ENCODE data around the gene IL17RA. TPM values are rescaled to one million over a fixed set of nuclear protein-coding genes. Genes with fewer than 3 reads are reported as not detected.

Gene IL17RA
- total and polyA plus RNA-seq, 4 donors, result 3.1 to 9.0 (median 4.4) TPM

DNA sequence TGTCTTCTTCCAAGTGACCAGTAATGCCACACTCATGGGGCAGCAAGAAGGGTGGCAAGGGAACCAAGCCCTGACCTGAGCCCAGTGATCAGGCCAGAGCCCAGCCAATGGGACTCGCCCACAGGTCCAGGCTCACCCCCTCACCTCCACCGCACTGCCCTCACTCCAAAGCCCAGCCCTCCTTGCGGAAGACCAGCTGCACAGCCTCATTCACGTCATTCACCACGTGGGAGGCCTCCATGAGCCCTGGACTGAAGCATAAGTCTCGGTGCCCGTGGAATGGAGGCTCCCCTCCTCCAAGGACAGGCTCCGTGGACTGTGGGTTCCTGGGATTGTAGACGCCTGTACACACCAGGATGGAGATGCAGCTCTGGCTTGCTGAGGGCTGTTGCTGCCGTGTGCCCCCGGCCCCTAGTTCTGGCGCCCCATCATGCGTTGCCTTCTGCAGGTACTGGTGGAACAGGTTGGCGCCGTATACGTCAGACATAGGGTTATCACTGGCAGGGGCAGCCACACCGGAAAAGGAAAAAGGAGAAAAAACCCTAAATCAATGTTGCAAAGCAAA is 53.1 kb downstream of the IL17RA start:
- Histone ChIP-seq H3K36me3 (ENCODE audit: control insufficient read depth in 4 of 4, insufficient read depth in 3 of 4, low read depth in 1 of 4, low read length in 3 of 4) (peaks cover 12 to 42% (median 24%) of the 10 kb centered on the region in 4 donors), H3K4me1 (ENCODE audit: control insufficient read depth in 4 of 4, insufficient read depth in 4 of 4, low read length in 3 of 4) (no peaks in the 10 kb centered on the region), H3K4me3 (ENCODE audit: low read depth in 1 of 3, low read length in 3 of 3) (no peak overlapping the region), H3K27me3 (ENCODE audit: control insufficient read depth in 4 of 4, insufficient read depth in 4 of 4, low read length in 3 of 4) (no peaks in the 10 kb centered on the region), H3K9me3 (ENCODE audit: control insufficient read depth in 4 of 4, low read length in 3 of 4) (no peaks in the 10 kb centered on the region), H3K27ac (ENCODE audit: low read depth in 1 of 2, low read length in 2 of 2) (no peak overlapping the region), H3K9ac (ENCODE audit: low read depth in 1 of 2, low read length in 2 of 2) (no peak overlapping the region)
- no peak for TF ChIP-seq FOXA1 (IDR thresholded peaks at IDR 0.05)
- no peak for TF ChIP-seq ATF3 (IDR thresholded peaks at IDR 0.05)
- DNase-seq (ENCODE audit: low spot score), result no peak
- 95% methylated on average over 17 of the region's 17 CpGs for WGBS

DNA sequence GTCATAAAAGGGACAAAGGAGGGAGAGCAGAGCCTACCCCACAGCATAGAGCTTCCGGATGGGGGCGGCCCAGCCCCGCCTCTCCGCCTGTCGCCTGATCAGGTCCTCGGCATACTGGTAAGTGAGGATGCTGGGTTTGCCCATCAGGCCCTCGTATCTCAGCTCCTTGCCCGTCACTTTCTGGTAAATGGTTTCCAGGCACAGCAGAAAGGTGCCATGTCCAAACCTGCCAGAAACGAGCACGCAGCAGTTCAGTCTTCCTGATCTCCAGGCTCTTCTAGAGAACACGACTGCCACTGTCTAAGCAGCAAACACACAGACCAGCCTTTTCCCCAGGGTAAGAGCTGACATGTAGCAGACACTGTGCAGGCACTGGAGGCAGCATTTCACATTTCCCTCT is 53.7 kb downstream of the IL17RA start:
- 96% methylated on average over 11 of the region's 11 CpGs for WGBS

DNA sequence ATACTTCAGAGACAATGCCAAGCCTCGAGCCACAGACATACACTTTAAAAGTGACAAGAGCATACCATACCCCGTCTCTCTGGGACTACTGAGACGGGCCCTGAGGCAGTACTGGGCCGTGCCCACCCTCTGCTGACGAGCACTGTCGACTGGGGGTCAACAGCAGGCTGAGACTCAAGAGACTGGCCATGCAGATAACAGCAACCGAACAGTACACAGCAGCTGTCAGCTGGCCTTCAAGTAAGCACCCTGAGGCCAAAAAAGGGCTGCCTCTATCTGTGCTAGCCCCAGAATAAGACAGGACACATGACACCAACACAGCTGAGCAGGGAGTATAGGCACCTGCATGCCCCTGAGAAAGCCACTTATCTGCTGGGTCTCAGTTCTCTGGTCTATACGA is 55.2 kb downstream of the IL17RA start:
- no peak for DNase-seq (ENCODE audit: low spot score)
- no peaks in the 10 kb centered on the region for H3K4me1 ChIP-seq (ENCODE audit: control insufficient read depth in 4 of 4, insufficient read depth in 4 of 4, low read length in 3 of 4)
- H3K4me3 ChIP-seq (ENCODE audit: low read depth in 1 of 3, low read length in 3 of 3), result no peak overlapping the region
- TF ChIP-seq HNF4A (conservative IDR thresholded peaks at IDR 0.05) (no peak), GABPA (IDR thresholded peaks at IDR 0.05 in 1 of 2, conservative IDR thresholded peaks at IDR 0.05 in 1 of 2) (no peak)
- H3K9me3 ChIP-seq (ENCODE audit: control insufficient read depth in 4 of 4, low read length in 3 of 4), result no peaks in the 10 kb centered on the region
- peaks cover 15 to 58% (median 37%) of the 10 kb centered on the region in 4 donors for H3K36me3 ChIP-seq (ENCODE audit: control insufficient read depth in 4 of 4, insufficient read depth in 3 of 4, low read depth in 1 of 4, low read length in 3 of 4)
- H3K27me3 ChIP-seq (ENCODE audit: control insufficient read depth in 4 of 4, insufficient read depth in 4 of 4, low read length in 3 of 4), result no peaks in the 10 kb centered on the region
- H3K27ac ChIP-seq (ENCODE audit: low read depth in 1 of 2, low read length in 2 of 2), result no peak overlapping the region
- H3K9ac ChIP-seq (ENCODE audit: low read depth in 1 of 2, low read length in 2 of 2), result no peak overlapping the region
- 87% methylated on average over 8 of the region's 8 CpGs for WGBS

More for the DNA sequence above, 53.7 kb downstream of the IL17RA start:
- DNase-seq (ENCODE audit: low spot score), result no peak
- TF ChIP-seq SP1 (IDR thresholded peaks at IDR 0.05) (no peak), FOXA2 (IDR thresholded peaks at IDR 0.05) (no peak), FOXA1 (IDR thresholded peaks at IDR 0.05) (no peak), NR2F2 (IDR thresholded peaks at IDR 0.05) (no peak), RXRA (IDR thresholded peaks at IDR 0.05) (no peak), YY1 (IDR thresholded peaks at IDR 0.05) (no peak), EGR1 (IDR thresholded peaks at IDR 0.05; ENCODE audit: low read depth in 2 of 2) (no peak), HNF4G (IDR thresholded peaks at IDR 0.05) (no peak)
- TF ChIP-seq, protein P1, sequence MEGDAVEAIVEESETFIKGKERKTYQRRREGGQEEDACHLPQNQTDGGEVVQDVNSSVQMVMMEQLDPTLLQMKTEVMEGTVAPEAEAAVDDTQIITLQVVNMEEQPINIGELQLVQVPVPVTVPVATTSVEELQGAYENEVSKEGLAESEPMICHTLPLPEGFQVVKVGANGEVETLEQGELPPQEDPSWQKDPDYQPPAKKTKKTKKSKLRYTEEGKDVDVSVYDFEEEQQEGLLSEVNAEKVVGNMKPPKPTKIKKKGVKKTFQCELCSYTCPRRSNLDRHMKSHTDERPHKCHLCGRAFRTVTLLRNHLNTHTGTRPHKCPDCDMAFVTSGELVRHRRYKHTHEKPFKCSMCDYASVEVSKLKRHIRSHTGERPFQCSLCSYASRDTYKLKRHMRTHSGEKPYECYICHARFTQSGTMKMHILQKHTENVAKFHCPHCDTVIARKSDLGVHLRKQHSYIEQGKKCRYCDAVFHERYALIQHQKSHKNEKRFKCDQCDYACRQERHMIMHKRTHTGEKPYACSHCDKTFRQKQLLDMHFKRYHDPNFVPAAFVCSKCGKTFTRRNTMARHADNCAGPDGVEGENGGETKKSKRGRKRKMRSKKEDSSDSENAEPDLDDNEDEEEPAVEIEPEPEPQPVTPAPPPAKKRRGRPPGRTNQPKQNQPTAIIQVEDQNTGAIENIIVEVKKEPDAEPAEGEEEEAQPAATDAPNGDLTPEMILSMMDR (IDR thresholded peaks at IDR 0.05; ENCODE audit: low read depth, low read length, missing input control), result no peak
- TF ChIP-seq, protein P2, sequence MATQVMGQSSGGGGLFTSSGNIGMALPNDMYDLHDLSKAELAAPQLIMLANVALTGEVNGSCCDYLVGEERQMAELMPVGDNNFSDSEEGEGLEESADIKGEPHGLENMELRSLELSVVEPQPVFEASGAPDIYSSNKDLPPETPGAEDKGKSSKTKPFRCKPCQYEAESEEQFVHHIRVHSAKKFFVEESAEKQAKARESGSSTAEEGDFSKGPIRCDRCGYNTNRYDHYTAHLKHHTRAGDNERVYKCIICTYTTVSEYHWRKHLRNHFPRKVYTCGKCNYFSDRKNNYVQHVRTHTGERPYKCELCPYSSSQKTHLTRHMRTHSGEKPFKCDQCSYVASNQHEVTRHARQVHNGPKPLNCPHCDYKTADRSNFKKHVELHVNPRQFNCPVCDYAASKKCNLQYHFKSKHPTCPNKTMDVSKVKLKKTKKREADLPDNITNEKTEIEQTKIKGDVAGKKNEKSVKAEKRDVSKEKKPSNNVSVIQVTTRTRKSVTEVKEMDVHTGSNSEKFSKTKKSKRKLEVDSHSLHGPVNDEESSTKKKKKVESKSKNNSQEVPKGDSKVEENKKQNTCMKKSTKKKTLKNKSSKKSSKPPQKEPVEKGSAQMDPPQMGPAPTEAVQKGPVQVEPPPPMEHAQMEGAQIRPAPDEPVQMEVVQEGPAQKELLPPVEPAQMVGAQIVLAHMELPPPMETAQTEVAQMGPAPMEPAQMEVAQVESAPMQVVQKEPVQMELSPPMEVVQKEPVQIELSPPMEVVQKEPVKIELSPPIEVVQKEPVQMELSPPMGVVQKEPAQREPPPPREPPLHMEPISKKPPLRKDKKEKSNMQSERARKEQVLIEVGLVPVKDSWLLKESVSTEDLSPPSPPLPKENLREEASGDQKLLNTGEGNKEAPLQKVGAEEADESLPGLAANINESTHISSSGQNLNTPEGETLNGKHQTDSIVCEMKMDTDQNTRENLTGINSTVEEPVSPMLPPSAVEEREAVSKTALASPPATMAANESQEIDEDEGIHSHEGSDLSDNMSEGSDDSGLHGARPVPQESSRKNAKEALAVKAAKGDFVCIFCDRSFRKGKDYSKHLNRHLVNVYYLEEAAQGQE (IDR thresholded peaks at IDR 0.05), result no peak
- Histone ChIP-seq H3K27me3 (ENCODE audit: control insufficient read depth in 4 of 4, insufficient read depth in 4 of 4, low read length in 3 of 4) (no peaks in the 10 kb centered on the region), H3K27ac (ENCODE audit: low read depth in 1 of 2, low read length in 2 of 2) (no peak overlapping the region), H3K36me3 (ENCODE audit: control insufficient read depth in 4 of 4, insufficient read depth in 3 of 4, low read depth in 1 of 4, low read length in 3 of 4) (peaks cover 14 to 48% (median 29%) of the 10 kb centered on the region in 4 donors), H3K4me3 (ENCODE audit: low read depth in 1 of 3, low read length in 3 of 3) (no peak overlapping the region), H3K4me1 (ENCODE audit: control insufficient read depth in 4 of 4, insufficient read depth in 4 of 4, low read length in 3 of 4) (no peaks in the 10 kb centered on the region), H3K9me3 (ENCODE audit: control insufficient read depth in 4 of 4, low read length in 3 of 4) (no peaks in the 10 kb centered on the region), H3K9ac (ENCODE audit: low read depth in 1 of 2, low read length in 2 of 2) (no peak overlapping the region)
